IPS-11a (cell line): ENCODE measurements around the gene CELA3B.
"Not testable (repeated sequence)": the region's sequence is repeated elsewhere in the genome, so short reads cannot be mapped to it uniquely, and the experiment has no call there.

ENCODE experiments used
- H3K4me3 ChIP-seq: one replicate; pipeline ENCODE4 v1.5.1; 2013; ENCODE audit warnings: low read depth, low read length, control low read depth

Gene CELA3B

GRCh38 chr1:21974699-21975098 lies 2.1 kb upstream of the CELA3B start:
- not testable (repeated sequence) for H3K4me3 ChIP-seq

- not testable (repeated sequence) for H3K4me3 ChIP-seq
Observed at GRCh38 chr1:21975296-21975695, 1.5 kb upstream of the CELA3B start.

- not testable (repeated sequence) for H3K4me3 ChIP-seq
Observed at GRCh38 chr1:21978209-21978608, 1.4 kb downstream of the CELA3B start.

- not testable (repeated sequence) for H3K4me3 ChIP-seq
Observed at GRCh38 chr1:21980515-21981220, 3.8 kb downstream of the CELA3B start.

GRCh38 chr1:21981253-21981652 lies 4.4 kb downstream of the CELA3B start:
- H3K4me3 ChIP-seq: not testable (repeated sequence)

GRCh38 chr1:21982122-21982521 lies 5.3 kb downstream of the CELA3B start:
- H3K4me3 ChIP-seq: not testable (repeated sequence)

GRCh38 chr1:21983539-21983938 lies 6.7 kb downstream of the CELA3B start:
- H3K4me3 ChIP-seq: not testable (repeated sequence)

GRCh38 chr1:21985893-21986292 lies 9.1 kb downstream of the CELA3B start:
- not testable (repeated sequence) for H3K4me3 ChIP-seq

- not testable (repeated sequence) for H3K4me3 ChIP-seq
Observed at GRCh38 chr1:21986386-21986785, 9.6 kb downstream of the CELA3B start.

- not testable (repeated sequence) for H3K4me3 ChIP-seq
Observed at GRCh38 chr1:21989672-21990393, 13.0 kb downstream of the CELA3B start.

- not testable (repeated sequence) for H3K4me3 ChIP-seq
Observed at GRCh38 chr1:21992186-21992585, 15.4 kb downstream of the CELA3B start.

GRCh38 chr1:21994716-21995115 lies 17.9 kb downstream of the CELA3B start:
- H3K4me3 ChIP-seq: not testable (repeated sequence)

- not testable (repeated sequence) for H3K4me3 ChIP-seq
Observed at GRCh38 chr1:21996663-21996970, 19.8 kb downstream of the CELA3B start.

GRCh38 chr1:21997891-21998623 lies 21.2 kb downstream of the CELA3B start:
- H3K4me3 ChIP-seq: not testable (repeated sequence)

- not testable (repeated sequence) for H3K4me3 ChIP-seq
Observed at GRCh38 chr1:21998624-21999294, 21.9 kb downstream of the CELA3B start.

- H3K4me3 ChIP-seq: not testable (repeated sequence)
Observed at GRCh38 chr1:21999645-22000044, 22.8 kb downstream of the CELA3B start.

- H3K4me3 ChIP-seq: no peak within 1 kb of the TSS
Observed at GRCh38 chr1:22001409-22001808, 24.6 kb downstream of the CELA3B start, which contains the start of gene CELA3A. CELA3A (plus strand) TSS chr1:22001657; CDS start chr1:22001675, 18 bp downstream.

- H3K4me3 ChIP-seq: not testable (repeated sequence)
Observed at GRCh38 chr1:22002461-22002860, 25.6 kb downstream of the CELA3B start.

GRCh38 chr1:22002875-22003274 lies 26.1 kb downstream of the CELA3B start:
- not testable (repeated sequence) for H3K4me3 ChIP-seq

- H3K4me3 ChIP-seq: not testable (repeated sequence)
Observed at GRCh38 chr1:22003959-22004358, 27.1 kb downstream of the CELA3B start.
